GM19043 (cell line): ENCODE data around the gene PDGFRA.
"Not testable (repeated sequence)": the region's sequence is repeated elsewhere in the genome, so short reads cannot be mapped to it uniquely, and the experiment has no call there.

Experiments used
- ATAC-seq: cut with Tn5 transposase; IDR thresholded peaks from one replicate; pipeline ENCODE4 v1.9.1; 2021; ENCODE audit warnings: low read depth; ENCODE audit not compliant: unreplicated experiment

The PDGFRA gene

GRCh38 chr4:54227256-54228055 lies 1.6 kb upstream of the PDGFRA start:
- ATAC-seq, result no peak

GRCh38 chr4:54228056-54228527 lies 1.0 kb upstream of the PDGFRA start:
- ATAC-seq, result no peak

- ATAC-seq, result no peak
Observed at GRCh38 chr4:54228546-54228945, 547 bp upstream of the PDGFRA start.

- no peak for ATAC-seq
Observed at GRCh38 chr4:54229631-54230483, 764 bp downstream of the PDGFRA start.

- no peak for ATAC-seq
Observed at GRCh38 chr4:54230484-54231418, 1.7 kb downstream of the PDGFRA start.

GRCh38 chr4:54231419-54231767 lies 2.3 kb downstream of the PDGFRA start:
- ATAC-seq, result no peak

GRCh38 chr4:54231768-54232688 lies 2.9 kb downstream of the PDGFRA start:
- ATAC-seq, result no peak

GRCh38 chr4:54233277-54233696 lies 4.2 kb downstream of the PDGFRA start:
- ATAC-seq, result peak; percentile 80

GRCh38 chr4:54233697-54234496 lies 4.8 kb downstream of the PDGFRA start:
- ATAC-seq, result peak; percentile 1

- ATAC-seq, result no peak
Observed at GRCh38 chr4:54234497-54235205, 5.6 kb downstream of the PDGFRA start.

GRCh38 chr4:54236316-54236715 lies 7.2 kb downstream of the PDGFRA start:
- ATAC-seq, result not testable (repeated sequence)

- ATAC-seq, result no peak
Observed at GRCh38 chr4:54237770-54238169, 8.7 kb downstream of the PDGFRA start.

- ATAC-seq, result no peak
Observed at GRCh38 chr4:54238389-54238788, 9.3 kb downstream of the PDGFRA start.

GRCh38 chr4:54241268-54241823 lies 12.3 kb downstream of the PDGFRA start:
- not testable (repeated sequence) for ATAC-seq

- not testable (repeated sequence) for ATAC-seq
Observed at GRCh38 chr4:54243541-54243940, 14.4 kb downstream of the PDGFRA start.

- not testable (repeated sequence) for ATAC-seq
Observed at GRCh38 chr4:54252312-54252711, 23.2 kb downstream of the PDGFRA start.

GRCh38 chr4:54254116-54254914 lies 25.2 kb downstream of the PDGFRA start:
- ATAC-seq, result no peak
